Activated CD4-positive, CD25-positive, alpha-beta regulatory T cell treated with anti-CD3 and anti-CD28 coated beads, Interleukin-2, amount 50 U/mL, for 24 hours (primary cell): Measurements from ENCODE around the gene ECT2.
"Not testable (repeated sequence)": the region's sequence is repeated elsewhere in the genome, so short reads cannot be mapped to it uniquely, and the experiment has no call there.

Source experiments
- ATAC-seq, 2 donors: fragments of 150-1000 bp; cut with Tn5 transposase; one replicate each; pipeline ENCODE4 v1.10.0; 2021; ENCODE audit warnings: mild to moderate bottlenecking in 1 of 2, moderate library complexity in 1 of 2

The ECT2 gene

GRCh38 chr3:172749230-172749965 is 1.1 kb upstream of the ECT2 start:
- no peak for ATAC-seq

DNA sequence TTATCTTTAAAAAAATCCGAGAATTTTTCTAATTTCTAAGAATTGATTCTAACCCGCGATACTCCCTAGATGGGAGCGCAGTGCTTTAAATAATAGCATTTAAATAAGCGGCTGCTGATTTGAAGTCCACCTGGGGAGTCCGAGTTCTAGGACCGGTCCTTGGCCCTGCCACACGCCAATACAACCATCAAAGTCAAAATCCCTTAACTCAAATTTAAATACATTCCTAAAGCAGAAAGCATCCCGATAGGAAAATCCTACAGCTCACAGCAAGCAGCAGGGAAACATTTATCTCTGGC is 508 bp upstream of the ECT2 start:
- no peak for ATAC-seq

GRCh38 chr3:172751175-172751704 is 714 bp downstream of the ECT2 start:
- no peak for ATAC-seq

DNA sequence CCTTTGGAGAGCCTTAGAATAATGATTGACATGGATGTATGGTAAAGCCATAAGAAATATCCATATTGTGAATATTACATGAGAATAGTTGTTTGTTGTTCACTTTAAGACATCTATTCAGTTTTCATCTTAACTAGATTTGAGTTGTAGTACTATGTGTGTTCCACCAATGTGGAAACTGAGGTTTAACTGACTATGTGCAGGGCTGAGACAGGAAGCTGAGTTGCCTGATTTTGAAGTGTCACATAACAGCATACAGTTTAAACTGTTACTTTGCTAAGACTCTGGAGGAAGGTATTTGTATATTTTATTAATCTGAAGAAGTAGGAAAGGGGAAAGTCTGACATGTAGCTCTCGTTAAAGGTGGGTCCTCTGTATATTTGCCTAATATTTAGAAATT is 2.1 kb downstream of the ECT2 start:
- no peak for ATAC-seq

GRCh38 chr3:172753125-172753524 is 2.6 kb downstream of the ECT2 start:
- no peak for ATAC-seq

DNA sequence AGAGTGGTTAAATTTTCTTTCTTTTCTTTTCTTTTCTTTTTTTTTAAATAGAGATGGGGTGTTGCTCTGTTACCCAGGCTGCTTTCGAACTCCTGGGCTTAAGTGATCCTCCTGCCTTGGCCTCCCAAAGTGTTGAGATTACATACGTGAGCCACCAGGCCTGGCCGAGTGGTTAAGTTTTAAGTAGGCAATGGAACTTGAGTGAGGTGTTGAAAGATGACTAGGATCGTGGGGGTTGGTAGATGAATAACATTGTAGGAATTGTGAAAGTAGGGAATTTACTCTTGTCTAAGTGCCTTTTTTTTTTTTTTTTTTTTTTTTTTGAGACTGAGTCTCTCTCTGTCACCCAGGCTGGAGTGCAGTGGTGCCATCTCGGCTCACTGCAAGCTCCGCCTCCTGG is 9.9 kb downstream of the ECT2 start:
- not testable (repeated sequence) for ATAC-seq

- no peak for ATAC-seq
Measured at GRCh38 chr3:172766241-172766640, 15.7 kb downstream of the ECT2 start.

DNA sequence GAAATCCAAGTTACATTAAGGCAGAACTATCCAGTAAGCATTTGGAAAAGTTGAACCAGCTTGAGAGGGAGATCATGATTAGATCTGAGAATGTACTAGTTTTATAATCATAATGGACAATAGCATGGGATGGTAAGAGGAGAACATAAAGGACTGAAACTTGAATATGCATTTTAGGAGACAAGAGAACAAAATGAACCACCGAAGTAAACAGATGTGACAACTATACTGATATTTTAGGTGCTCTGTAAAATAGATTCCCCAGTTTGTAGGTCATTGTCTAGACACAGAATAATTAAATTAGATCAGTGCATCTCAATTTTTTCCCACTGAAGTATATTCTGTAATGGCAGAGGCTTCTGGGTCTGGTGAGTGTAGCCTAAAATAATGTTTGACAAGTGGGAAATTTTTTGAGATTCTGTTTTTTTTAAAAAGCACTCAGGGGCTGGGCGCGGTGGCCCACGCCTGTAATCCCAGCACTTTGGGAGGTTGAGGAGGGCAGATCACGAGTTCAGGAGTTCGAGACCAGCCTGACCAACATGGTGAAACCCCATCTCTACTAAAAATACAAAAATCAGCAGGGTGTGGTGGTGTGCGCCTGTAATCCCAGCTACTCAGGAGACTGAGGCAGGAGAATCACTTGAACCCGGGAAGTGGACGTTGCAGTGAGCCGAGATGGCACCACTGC is 16.3 kb downstream of the ECT2 start:
- ATAC-seq: no peak

DNA sequence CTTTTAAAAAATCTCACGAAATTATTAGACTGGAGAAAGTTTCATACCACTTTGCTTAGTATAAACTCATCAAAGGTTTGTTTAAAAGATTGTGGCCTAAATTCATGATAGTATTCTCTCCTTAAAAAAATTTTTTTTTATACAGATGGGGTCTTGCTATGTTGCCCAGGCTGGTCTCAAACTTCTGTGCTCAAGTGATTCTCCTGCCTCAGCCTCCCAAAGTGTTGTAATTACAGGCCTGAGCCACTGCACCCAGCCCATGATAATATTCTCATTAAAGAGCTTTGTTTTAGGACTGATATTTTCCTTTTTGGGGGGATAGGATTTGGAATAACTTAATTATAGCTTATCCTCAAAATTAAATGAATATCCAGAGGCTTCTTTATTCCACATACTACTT is 19.9 kb downstream of the ECT2 start:
- ATAC-seq: no peak

GRCh38 chr3:172771672-172772071 is 21.1 kb downstream of the ECT2 start:
- ATAC-seq: no peak

GRCh38 chr3:172776049-172776717 is 25.7 kb downstream of the ECT2 start:
- ATAC-seq: no peak

DNA sequence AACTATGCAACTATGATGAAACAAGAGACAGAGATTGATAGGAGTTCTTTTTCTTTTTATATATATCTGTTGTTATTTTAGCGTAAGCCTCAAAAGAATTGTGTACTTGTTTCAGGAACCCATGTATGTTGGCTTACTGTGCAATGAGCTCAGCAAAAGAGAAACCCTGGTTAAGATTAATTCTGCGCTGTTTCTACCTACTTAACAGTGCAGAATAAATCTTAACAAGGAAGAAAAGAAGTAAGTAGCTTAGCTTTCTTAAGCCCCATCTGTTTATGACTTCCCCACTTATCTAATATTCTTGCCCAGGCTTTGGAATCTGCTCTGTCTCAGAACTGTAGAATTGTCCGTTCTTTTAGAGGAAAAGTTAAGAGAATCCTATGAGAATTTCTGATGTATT is 27.4 kb downstream of the ECT2 start:
- no peak for ATAC-seq

GRCh38 chr3:172782235-172782634 is 31.7 kb downstream of the ECT2 start:
- no peak for ATAC-seq

- ATAC-seq: no peak
Measured at GRCh38 chr3:172786036-172786435, 35.5 kb downstream of the ECT2 start.

DNA sequence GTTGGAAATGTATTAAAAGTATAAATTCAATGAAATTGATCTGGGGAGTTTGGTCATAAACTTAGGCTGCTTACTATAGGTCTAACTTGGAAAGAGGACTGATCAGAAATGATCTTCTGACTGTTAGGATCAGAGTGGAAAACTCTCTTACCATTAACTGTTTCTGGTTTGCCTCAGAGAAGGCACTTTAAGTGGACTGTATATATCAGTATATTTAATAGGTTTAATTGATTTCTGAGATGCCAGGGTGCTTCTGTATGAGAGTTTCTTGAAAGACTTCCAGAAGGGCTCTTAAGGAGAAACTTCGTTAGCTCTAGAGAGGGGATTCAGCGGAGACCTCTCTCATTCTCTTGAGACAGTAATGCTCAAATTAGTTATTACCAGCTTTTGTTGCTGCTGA is 36.5 kb downstream of the ECT2 start:
- no peak for ATAC-seq

DNA sequence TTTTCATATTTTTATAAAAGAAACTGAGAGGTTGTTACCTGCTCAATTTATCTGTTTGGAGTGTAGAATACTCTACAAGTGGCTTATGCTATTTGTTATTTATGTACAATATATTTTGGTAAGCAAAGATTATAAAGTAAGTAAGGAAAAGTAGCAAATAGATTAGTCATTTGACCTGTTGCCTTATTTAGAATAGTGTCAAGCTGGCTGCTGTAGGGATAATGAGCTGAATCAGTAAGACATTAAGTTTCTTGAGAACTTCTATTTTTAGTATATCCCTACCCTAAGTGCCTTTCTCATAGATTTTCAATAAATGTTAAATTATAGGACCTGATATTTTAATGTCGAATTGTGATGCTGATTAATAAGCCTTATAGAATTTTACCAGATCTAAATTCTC is 37.2 kb downstream of the ECT2 start:
- ATAC-seq: no peak

- no peak for ATAC-seq
Measured at GRCh38 chr3:172799246-172799645, 48.7 kb downstream of the ECT2 start.

DNA sequence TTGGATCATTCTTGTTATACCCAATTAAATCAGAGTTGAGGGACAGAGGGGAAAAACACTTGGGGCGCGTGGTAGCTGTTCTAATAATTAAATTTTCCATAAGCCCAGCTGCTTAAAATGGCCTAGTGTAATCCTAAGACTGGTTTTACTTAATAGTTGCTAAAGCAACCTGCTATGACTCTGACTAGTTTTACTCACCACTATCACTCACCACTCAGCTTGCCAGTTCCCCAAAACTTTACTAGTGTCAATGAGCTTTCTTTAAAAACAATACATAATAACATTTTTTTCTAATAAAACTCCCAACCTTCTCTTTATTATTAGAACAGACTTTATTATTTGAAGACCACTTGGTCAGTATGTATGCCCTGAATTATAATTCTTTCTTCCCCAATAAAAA is 49.6 kb downstream of the ECT2 start:
- no peak for ATAC-seq

- no peak for ATAC-seq
Measured at GRCh38 chr3:172803489-172803888, 53.0 kb downstream of the ECT2 start.

DNA sequence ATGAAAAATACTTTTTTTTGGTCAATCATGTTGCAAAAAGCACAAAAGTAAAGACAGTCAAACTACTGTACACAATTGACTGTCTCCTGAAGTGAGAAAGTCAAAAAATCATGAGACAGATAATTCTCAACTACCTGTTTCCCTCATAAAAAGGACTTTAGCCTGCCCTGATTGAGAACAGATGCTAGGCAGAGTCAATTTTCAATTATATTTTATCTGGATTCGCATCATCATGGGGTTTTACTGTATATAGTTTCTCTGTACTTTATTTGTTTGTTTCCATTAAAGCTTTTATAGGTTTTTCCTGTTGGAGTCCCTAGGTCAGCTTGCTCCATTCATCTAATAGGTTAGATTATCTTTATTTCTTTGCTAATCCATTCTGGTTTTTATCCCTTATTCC is 53.8 kb downstream of the ECT2 start:
- no peak for ATAC-seq

DNA sequence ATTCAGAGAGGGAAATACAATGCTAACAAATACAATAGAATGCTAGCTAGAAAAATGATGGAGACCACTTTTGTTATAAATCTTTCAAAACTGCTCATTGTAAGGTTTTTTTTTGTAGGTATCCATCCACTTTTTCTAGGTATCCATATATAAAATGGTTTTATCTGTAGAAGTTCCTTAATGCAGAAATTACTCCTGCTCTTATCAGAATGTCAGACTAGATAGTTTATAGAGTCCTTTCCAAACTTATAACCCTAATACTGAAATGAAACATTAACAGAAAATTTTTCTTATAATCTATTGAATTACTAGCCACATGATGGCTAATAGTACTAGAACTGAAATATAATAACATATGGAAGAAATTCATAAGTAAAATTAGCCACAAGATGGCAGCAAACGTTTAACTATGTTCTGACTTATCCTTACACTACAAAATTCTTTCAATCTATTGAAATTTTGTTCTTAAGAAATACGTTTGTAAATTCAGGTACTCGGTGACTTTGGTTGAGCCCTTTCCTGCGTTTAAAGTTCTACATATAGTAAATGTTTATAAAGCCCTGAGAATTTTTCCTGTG is 58.5 kb downstream of the ECT2 start:
- ATAC-seq: no peak

DNA sequence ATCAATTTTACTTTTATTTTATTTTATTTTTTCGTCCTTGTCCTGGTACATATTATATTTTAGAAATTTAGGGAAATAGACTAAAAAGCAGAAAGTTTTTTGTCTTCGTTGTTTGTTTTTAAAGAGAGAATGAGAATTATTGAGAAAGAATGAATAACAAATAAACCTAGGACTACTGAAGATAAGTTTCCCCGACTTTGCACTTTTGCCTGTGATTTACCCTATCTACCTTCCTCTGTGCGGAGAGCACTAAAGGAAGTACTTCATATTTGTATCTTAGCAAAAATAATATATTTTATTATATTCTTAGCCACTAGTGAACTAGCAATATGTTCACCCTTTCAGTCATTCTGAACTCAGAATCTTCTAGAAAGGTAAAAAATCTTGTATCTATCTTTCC is 60.6 kb downstream of the ECT2 start:
- no peak for ATAC-seq

DNA sequence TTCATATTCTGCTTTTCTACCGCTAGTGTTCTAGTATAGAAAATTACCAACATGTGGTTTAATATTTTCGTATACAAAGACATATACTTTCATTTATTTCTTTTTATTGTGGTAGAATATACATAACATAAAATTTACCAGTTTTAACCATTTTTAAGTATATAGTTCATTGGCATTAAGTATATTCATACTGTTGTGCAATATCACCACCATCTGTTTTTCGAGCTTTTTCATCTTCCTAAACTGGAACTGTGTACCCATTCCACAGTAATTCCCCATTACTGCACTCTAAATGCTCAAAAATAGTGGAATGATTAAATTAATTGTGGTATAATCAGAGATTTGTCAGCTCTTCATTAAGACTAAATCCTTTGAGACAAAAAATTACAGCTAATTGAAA is 62.9 kb downstream of the ECT2 start:
- no peak for ATAC-seq

DNA sequence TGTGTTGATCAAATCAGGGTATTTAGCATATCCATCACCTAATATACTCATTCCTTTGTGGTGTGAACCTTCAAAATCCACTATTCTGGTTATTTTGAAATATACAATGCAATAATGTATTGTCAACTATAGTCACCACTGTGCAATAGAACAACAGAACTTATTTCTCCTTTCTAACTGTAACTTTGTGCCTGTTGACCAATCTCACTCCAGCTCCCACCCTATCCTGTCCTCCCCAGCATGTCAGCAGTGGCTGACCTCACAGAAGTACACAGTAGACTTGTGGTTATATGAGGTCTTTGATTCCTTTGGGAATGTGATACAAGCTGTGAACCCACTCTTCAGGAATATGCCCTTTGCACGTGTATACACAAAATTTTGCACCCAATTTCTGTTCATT is 64.2 kb downstream of the ECT2 start:
- ATAC-seq: no peak
